ENCODE results near the gene TMOD4.

The TMOD4 gene

GRCh38 chr1:151147132-151147503, 28.7 kb downstream of the TMOD4 start:
- H3K4me3 ChIP-seq (replicated peaks; ENCODE audit: low read depth, low read length): peak overlapping the region; percentile 51
- TF ChIP-seq CTCF (IDR thresholded peaks at IDR 0.05; ENCODE audit: low read depth, low read length, missing control alignments): no peak
- no peak for DNase-seq (ENCODE audit: extremely low read depth, low read depth)

- peak within 1 kb of the TSS; percentile 51 for H3K4me3 ChIP-seq (replicated peaks; ENCODE audit: low read depth, low read length)
- TF ChIP-seq CTCF (IDR thresholded peaks at IDR 0.05; ENCODE audit: low read depth, low read length, missing control alignments): no peak
- DNase-seq (ENCODE audit: extremely low read depth, low read depth): peak; percentile 54
These were observed 29.2 kb downstream of the TMOD4 start, which contains the start of gene SEMA6C for GRCh38 chr1:151146412-151147131. SEMA6C (minus strand) TSS chr1:151146631; CDS start chr1:151142621, 4,010 bp downstream.

- no peak for DNase-seq (ENCODE audit: extremely low read depth, low read depth)
- no peak for TF ChIP-seq CTCF (IDR thresholded peaks at IDR 0.05; ENCODE audit: low read depth, low read length, missing control alignments)
- peak overlapping the region; percentile 51 for H3K4me3 ChIP-seq (replicated peaks; ENCODE audit: low read depth, low read length)
These were observed 29.7 kb downstream of the TMOD4 start for GRCh38 chr1:151146072-151146411.

GRCh38 chr1:151145304-151146071, 30.3 kb downstream of the TMOD4 start:
- DNase-seq (ENCODE audit: extremely low read depth, low read depth): no peak
- TF ChIP-seq CTCF (IDR thresholded peaks at IDR 0.05; ENCODE audit: low read depth, low read length, missing control alignments): no peak
- H3K4me3 ChIP-seq (replicated peaks; ENCODE audit: low read depth, low read length): peak overlapping the region; percentile 51

GRCh38 chr1:151144474-151145303, 31.1 kb downstream of the TMOD4 start:
- no peak for TF ChIP-seq CTCF (IDR thresholded peaks at IDR 0.05; ENCODE audit: low read depth, low read length, missing control alignments)
- H3K4me3 ChIP-seq (replicated peaks; ENCODE audit: low read depth, low read length): no peak overlapping the region
- DNase-seq (ENCODE audit: extremely low read depth, low read depth): no peak

- H3K4me3 ChIP-seq (replicated peaks; ENCODE audit: low read depth, low read length): no peak overlapping the region
- no peak for TF ChIP-seq CTCF (IDR thresholded peaks at IDR 0.05; ENCODE audit: low read depth, low read length, missing control alignments)
- DNase-seq (ENCODE audit: extremely low read depth, low read depth): no peak
These were observed 31.8 kb downstream of the TMOD4 start for GRCh38 chr1:151143986-151144385.

All from HFF-Myc (cell line).